HG03575 (cell line): ENCODE measurements around the gene STK16.

Source experiments
- ATAC-seq: cut with Tn5 transposase; IDR thresholded peaks from one replicate; pipeline ENCODE4 v1.9.1; 2021; ENCODE audit not compliant: unreplicated experiment, insufficient number of reproducible peaks, low FRiP score; ENCODE audit errors: extremely low read depth

STK16 gene

GRCh38 chr2:219294356-219295351 is 49.4 kb downstream of the STK16 start:
- ATAC-seq = peak; percentile 67

DNA sequence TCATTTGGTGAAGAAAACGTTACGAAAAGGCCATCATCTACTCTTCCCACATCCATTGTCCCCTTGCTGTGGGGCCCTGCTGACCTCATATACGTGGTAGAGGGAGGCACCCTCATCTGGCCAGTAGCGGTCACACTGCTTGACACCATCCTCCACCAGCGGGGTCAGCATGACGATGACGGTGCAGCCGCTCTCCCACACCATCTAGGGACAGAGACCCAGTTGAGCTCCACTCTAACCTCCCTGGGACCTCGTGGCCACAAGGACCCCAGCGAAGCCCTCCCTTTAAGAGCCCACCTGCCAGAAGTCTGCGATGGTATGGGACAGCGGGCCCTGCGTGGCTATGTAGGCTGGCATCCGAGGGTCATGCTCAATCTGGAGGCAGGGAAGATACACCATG is 50.9 kb downstream of the STK16 start:
- ATAC-seq = no peak

DNA sequence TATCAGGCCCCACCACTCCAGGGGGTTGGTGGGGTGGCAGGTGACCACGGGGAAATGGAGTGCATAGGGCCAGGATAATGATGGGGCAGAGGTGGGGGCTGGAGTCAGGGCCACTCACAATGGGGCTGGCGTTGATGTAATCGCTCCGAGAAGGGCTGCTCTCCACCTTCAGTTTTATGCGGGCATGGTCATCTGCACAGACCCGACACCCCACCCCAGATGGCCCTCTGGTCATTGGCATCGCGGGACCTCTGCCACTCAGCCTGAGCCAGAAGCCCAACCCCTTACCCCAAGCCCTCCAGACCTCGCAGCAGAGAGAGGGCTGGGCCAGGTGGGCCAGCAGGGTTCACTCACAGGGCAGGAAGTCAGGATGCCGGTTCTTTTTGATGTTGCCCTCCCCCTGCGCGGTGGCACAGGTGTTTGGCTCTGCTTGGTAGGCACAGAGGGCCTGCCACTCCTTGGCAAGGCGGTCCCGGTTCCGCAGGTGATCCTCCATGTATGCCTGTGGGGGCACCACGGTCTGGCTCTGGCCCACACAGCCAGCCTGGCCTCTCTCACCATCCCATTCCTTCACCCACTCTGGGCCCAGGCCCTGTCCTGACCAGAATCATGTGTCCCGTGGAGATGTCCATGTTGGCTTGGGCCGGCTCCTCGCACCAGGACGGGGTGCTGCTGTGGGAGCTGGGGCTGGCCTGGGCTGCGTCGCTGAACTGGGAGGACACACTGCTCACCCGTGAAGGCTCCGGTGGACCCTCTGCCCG is 51.5 kb downstream of the STK16 start:
- no peak for ATAC-seq

DNA sequence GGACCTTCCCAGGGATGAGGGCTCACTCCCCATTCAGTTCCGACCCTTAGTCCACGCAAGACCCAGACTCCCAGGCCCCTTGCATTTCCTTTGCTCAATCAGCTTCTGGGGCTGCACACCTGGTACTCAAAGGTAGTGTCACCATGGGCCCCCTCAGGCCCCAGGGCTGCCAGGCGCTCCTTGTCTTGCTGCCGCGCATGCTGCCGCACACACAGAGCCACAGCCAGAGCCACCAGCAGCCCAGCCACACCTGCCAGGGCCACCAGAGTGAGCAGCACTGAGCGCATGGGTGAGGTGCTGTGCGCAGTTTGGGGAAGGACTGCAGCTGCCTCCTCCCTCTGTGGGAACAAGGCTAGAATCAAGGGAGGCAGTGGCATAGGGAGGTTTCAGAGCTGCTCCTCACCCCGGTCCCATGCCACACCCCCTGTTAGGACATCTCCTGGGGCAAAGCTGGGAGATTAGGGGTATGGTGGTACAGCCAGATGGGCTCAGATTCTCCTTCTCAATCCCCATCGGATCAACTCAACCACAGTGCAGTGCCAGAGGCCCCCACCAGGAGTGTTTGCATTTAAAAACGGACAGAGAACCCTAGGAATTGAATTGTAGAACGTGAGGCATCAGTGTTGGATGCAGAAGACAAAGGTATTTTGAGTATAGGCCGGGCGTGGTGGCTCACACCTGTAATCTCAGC is 52.6 kb downstream of the STK16 start:
- ATAC-seq = no peak

GRCh38 chr2:219298759-219299371 is 53.6 kb downstream of the STK16 start:
- ATAC-seq = no peak

DNA sequence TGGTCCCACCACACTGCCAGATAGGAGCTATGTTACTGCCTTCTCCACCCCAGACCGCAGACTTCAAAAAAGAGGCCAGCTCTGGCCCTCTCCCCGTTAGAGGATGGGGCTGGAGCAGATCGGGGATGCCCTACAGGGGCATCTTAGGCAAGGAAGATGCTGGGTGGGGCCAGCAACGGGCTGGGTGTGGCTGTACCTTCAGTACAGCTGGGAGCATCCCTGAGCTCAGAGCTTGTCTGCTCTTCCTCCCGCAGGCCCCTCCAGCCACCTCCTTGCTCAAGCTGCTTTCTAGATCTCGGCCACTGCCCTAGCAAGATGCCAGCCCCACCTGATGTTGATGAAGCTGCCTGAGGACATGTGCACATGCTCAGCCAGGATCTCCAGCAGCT is 54.1 kb downstream of the STK16 start:
- ATAC-seq = no peak
